ENCODE data around the gene TFPT. TPM values are rescaled to one million over a fixed set of nuclear protein-coding genes. Genes with fewer than 3 reads are reported as not detected.

The TFPT gene
- total RNA-seq, 1 donor from 2014 or later: 6.1 TPM

DNA sequence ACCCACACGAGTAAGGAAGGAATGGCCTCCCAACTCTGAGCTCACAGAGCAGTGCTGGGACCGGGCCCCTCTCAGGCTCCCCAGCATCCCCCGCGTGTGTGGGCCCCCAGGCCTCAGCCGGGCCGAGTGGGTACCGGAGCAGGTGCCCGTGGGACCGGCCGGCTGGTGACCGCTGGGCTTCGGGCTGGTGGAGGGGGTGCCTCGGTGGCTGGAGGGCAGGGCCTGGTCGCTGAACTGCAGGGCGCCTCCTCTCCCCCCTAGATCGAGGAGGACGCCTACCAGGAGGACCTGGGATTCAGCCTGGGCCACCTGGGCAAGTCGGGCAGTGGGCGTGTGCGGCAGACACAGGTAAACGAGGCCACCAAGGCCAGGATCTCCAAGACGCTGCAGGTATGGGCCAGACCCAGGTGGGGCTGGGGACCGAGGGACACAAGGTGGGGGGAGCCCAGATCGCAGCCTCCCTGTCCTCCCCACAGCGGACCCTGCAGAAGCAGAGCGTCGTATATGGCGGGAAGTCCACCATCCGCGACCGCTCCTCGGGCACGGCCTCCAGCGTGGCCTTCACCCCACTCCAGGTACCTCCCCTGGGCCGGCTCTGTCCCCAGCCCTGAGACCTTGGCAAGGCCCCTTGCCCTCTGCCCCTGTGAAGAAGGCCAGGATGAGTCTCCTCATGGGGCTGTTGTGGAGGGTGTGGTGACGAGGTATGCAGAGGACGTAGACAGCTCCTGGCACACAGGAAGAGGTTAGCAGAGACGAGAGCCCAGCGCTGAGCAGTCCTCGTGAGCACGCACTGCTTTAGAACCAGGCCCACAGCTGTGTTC, 13.5 kb upstream of the TFPT start:
- Histone ChIP-seq H3K36me3 (ENCODE audit: control insufficient read depth, insufficient read depth, low read length) (peaks cover 18% of the 10 kb centered on the region), H3K4me3 (ENCODE audit: low read depth, low read length) (no peak overlapping the region), H3K27me3 (ENCODE audit: control insufficient read depth, insufficient read depth, low read length) (no peaks in the 10 kb centered on the region)
- DNase-seq (ENCODE audit: low read depth): no peak
- FAIRE-seq: no peak
- TF ChIP-seq, protein P1, sequence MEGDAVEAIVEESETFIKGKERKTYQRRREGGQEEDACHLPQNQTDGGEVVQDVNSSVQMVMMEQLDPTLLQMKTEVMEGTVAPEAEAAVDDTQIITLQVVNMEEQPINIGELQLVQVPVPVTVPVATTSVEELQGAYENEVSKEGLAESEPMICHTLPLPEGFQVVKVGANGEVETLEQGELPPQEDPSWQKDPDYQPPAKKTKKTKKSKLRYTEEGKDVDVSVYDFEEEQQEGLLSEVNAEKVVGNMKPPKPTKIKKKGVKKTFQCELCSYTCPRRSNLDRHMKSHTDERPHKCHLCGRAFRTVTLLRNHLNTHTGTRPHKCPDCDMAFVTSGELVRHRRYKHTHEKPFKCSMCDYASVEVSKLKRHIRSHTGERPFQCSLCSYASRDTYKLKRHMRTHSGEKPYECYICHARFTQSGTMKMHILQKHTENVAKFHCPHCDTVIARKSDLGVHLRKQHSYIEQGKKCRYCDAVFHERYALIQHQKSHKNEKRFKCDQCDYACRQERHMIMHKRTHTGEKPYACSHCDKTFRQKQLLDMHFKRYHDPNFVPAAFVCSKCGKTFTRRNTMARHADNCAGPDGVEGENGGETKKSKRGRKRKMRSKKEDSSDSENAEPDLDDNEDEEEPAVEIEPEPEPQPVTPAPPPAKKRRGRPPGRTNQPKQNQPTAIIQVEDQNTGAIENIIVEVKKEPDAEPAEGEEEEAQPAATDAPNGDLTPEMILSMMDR (IDR thresholded peaks at IDR 0.05; ENCODE audit: insufficient read depth, low read length, severe bottlenecking): no peak

GRCh38 chr19:54128441-54128725, 12.9 kb upstream of the TFPT start:
- no peaks in the 10 kb centered on the region for H3K27me3 ChIP-seq (ENCODE audit: control insufficient read depth, insufficient read depth, low read length)
- DNase-seq (ENCODE audit: low read depth): no peak
- H3K36me3 ChIP-seq (ENCODE audit: control insufficient read depth, insufficient read depth, low read length): peaks cover 21% of the 10 kb centered on the region
- TF ChIP-seq, protein P1 (IDR thresholded peaks at IDR 0.05; ENCODE audit: insufficient read depth, low read length, severe bottlenecking): no peak
- no peak for FAIRE-seq
- H3K4me3 ChIP-seq (ENCODE audit: low read depth, low read length): no peak overlapping the region

- Histone ChIP-seq H3K27me3 (ENCODE audit: control insufficient read depth, insufficient read depth, low read length) (no peaks in the 10 kb centered on the region), H3K36me3 (ENCODE audit: control insufficient read depth, insufficient read depth, low read length) (peaks cover 25% of the 10 kb centered on the region), H3K4me3 (ENCODE audit: low read depth, low read length) (no peak overlapping the region)
- DNase-seq (ENCODE audit: low read depth) (no peak), FAIRE-seq (no peak)
- TF ChIP-seq, protein P1 (IDR thresholded peaks at IDR 0.05; ENCODE audit: insufficient read depth, low read length, severe bottlenecking): no peak
These were observed 12.4 kb upstream of the TFPT start for GRCh38 chr19:54127688-54128440.

DNA sequence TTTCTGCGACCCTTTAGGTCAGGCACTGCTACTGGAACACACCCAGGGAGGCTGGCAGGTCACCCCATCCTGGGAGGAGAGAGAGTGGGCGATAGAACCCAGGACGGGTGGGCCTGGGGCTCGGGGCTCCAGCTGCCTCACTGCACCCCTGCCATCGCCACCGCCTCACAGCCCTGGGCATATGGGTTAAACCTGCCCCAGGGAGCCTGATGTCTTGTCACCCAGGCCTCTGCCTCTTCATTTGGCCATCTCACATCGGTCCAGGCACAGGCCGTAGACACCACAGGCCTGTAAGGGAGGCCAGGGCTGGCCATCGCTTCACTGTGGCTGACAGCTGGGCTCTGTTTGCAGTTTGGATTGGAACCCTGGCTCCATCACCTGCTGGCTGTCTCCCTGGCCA, 10.3 kb upstream of the TFPT start:
- TF ChIP-seq, protein P1 (IDR thresholded peaks at IDR 0.05; ENCODE audit: insufficient read depth, low read length, severe bottlenecking): no peak
- Histone ChIP-seq H3K36me3 (ENCODE audit: control insufficient read depth, insufficient read depth, low read length) (peaks cover 29% of the 10 kb centered on the region), H3K4me3 (ENCODE audit: low read depth, low read length) (no peak overlapping the region), H3K27me3 (ENCODE audit: control insufficient read depth, insufficient read depth, low read length) (no peaks in the 10 kb centered on the region)
- DNase-seq (ENCODE audit: low read depth): no peak
- FAIRE-seq: no peak

DNA sequence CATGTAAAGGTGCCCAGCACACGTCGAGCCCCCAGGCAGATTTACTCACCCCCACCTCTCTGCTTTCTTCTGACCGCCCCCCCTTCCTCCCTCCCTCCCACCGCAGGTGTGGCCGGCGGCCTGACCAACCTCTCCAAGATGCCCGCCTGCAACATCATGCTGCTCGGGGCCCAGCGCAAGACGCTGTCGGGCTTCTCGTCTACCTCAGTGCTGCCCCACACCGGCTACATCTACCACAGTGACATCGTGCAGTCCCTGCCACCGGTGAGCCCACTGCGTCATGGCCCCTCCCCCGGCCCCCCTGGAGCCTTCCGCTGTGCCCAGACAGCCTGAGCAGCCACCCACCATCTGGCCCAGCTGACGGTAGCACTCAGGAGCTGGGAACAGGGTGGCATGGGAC, 8.9 kb upstream of the TFPT start:
- FAIRE-seq: no peak
- H3K36me3 ChIP-seq (ENCODE audit: control insufficient read depth, insufficient read depth, low read length): peaks cover 30% of the 10 kb centered on the region

More for the DNA sequence above, 8.9 kb upstream of the TFPT start:
- Histone ChIP-seq H3K27me3 (ENCODE audit: control insufficient read depth, insufficient read depth, low read length) (no peaks in the 10 kb centered on the region), H3K4me3 (ENCODE audit: low read depth, low read length) (no peak overlapping the region)
- no peak for DNase-seq (ENCODE audit: low read depth)
- TF ChIP-seq, protein P1 (IDR thresholded peaks at IDR 0.05; ENCODE audit: insufficient read depth, low read length, severe bottlenecking): no peak

Data from bronchial epithelial cell (primary cell).